GM12892 (cell line): Measurements from ENCODE around the gene MGAT4A.

Experiments used
- POLR2A ChIP-seq: IDR thresholded peaks from 2 replicates; pipeline ENCODE4 v1.6.1; 2011; ENCODE audit warnings: low read depth, low read length, control low read depth
- POLR2AphosphoS5 ChIP-seq: IDR thresholded peaks from 2 replicates; pipeline ENCODE4 v1.6.1; 2011; ENCODE audit warnings: low read depth, low read length, control low read depth

- no peak for TF ChIP-seq POLR2A
- no peak for TF ChIP-seq POLR2AphosphoS5
These were observed 54.2 kb downstream of the MGAT4A start for GRCh38 chr2:98676742-98677141.
